Stimulated activated CD4-positive, alpha-beta T cell treated with anti-CD3 and anti-CD28 coated beads, Interleukin-4, amount 100 ng/mL, for 24 hours (primary cell): ENCODE results near the gene KLHL36.
A peak's percentile ranks its signal among the peaks of the same experiment; 100 is the strongest.

ENCODE experiments used
- DNase-seq: peaks from one replicate; pipeline ENCODE4 v3.0.0-alpha.2; 2020

The KLHL36 gene

GRCh38 chr16:84647828-84648594 is at the start of gene KLHL36:
Gene KLHL36, plus strand, starts transcription at chr16:84648511. Its CDS starts 2,357 bp downstream, at chr16:84650868.
- peak; percentile 67 for DNase-seq

- DNase-seq = peak; percentile 78
These were observed 48.6 kb upstream of the KLHL36 start for GRCh38 chr16:84599521-84600202.

GRCh38 chr16:84600343-84601229 is 47.7 kb upstream of the KLHL36 start:
- DNase-seq = no peak

GRCh38 chr16:84603140-84603816 is 45.0 kb upstream of the KLHL36 start:
- DNase-seq = peak; percentile 60

DNA sequence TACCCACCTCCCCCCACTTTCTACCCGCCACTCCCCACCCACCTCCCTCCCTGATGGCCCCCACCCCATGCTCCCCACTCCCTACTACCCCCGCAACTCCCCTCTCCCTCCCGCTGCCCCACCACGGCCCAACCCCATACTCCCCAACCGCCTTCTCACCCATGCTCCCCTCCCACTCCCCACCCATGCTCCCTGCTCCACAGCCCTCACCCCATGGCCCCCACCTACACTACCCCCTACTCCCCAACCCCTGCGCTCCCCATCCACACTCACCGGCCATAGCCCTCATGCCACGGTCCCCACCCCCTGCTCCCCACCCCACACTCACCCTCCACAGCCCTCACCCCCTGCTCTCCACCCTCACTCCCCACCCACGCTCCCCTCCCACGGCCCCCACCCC is 44.4 kb upstream of the KLHL36 start:
- DNase-seq = no peak

DNA sequence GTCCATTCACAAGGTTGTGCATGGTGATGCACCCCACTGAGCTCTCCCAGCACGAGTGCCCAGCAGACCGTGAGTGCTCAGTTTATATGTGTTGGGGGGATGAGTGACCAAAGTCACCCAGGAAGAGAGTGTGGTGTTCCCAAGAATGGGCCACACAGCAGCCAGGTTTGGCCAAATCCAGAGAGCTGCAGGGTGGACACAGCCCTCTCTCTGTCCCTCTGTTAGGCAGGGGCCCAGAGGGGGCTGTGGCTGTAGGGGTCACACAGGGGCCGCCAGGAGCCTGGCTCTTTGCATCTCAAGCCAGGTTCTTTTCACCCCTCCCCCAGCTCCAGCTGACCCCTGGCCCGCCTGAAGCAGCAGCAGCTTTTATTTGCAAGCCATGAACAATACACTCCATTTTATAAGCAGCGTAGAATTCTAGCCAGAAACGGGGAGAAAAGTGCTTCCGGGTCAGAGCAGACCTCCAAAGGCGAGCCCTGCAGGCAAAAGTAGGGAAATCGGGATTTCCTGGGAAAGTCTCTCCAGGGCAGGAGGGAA is 43.8 kb upstream of the KLHL36 start:
- no peak for DNase-seq

- no peak for DNase-seq
These were observed 42.9 kb upstream of the KLHL36 start for GRCh38 chr16:84605339-84605848.

GRCh38 chr16:84606081-84606875 is 42.0 kb upstream of the KLHL36 start:
- no peak for DNase-seq

GRCh38 chr16:84607061-84607460 is 41.2 kb upstream of the KLHL36 start:
- DNase-seq = no peak

GRCh38 chr16:84607694-84608093 is 40.6 kb upstream of the KLHL36 start:
- no peak for DNase-seq

GRCh38 chr16:84608282-84608681 is 40.0 kb upstream of the KLHL36 start:
- DNase-seq = no peak

GRCh38 chr16:84609563-84610177 is 38.6 kb upstream of the KLHL36 start:
- DNase-seq = no peak

GRCh38 chr16:84610376-84610775 is 37.9 kb upstream of the KLHL36 start:
- DNase-seq = no peak

- no peak for DNase-seq
These were observed 37.3 kb upstream of the KLHL36 start for GRCh38 chr16:84611041-84611440.

- no peak for DNase-seq
These were observed 35.6 kb upstream of the KLHL36 start for GRCh38 chr16:84612686-84613085.

GRCh38 chr16:84613408-84614072 is 34.8 kb upstream of the KLHL36 start:
- no peak for DNase-seq

- no peak for DNase-seq
These were observed 34.2 kb upstream of the KLHL36 start for GRCh38 chr16:84614073-84614459.

DNA sequence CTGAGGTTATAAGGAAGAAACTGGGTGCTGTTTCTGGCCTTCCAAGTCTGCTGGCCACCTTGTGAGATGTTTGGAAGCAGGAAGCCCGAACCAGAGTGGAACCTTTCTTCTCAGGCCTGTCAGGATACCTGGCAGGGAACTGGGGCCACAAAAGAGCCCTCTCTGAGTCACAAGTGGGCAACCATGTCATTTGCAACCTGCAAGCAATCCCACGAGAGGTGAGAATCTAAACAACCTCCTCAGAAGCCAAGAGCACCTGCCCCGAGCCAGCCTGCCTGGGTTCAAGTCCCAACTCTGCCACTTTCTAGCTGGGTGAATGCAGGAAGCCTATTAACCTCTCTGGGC is 33.7 kb upstream of the KLHL36 start:
- DNase-seq = no peak

GRCh38 chr16:84614968-84615813 is 33.1 kb upstream of the KLHL36 start:
- DNase-seq = no peak

- DNase-seq = no peak
These were observed 31.8 kb upstream of the KLHL36 start for GRCh38 chr16:84616515-84616914.
